Hepatocyte (in vitro differentiated cells): ENCODE data around the gene SLC28A3. TPM values are rescaled to one million over a fixed set of nuclear protein-coding genes. Genes with fewer than 3 reads are reported as not detected.
A peak's percentile ranks its signal among the peaks of the same experiment; 100 is the strongest.

Experiments
- DNase-seq: peaks from one replicate; pipeline ENCODE4 v3.0.0-alpha.2; 2016; ENCODE audit warnings: low spot score
- H2AFZ ChIP-seq: fragments of 200-600 bp; sonication (generic); 2 replicates; pipeline ENCODE4 v1.6.0; 2016; ENCODE audit warnings: antibody characterized with exemption, mild to moderate bottlenecking
- H3K27ac ChIP-seq: fragments of 200-600 bp; sonication (generic); 2 replicates; pipeline ENCODE4 v1.5.1; 2016; ENCODE audit warnings: mild to moderate bottlenecking
- H3K27me3 ChIP-seq: fragments of 200-600 bp; sonication (generic); 2 replicates; pipeline ENCODE4 v1.6.1; 2016
- H3K36me3 ChIP-seq: fragments of 200-600 bp; sonication (generic); replicated peaks from 2 replicates; pipeline ENCODE4 v1.5.1; 2016; ENCODE audit warnings: low read depth; ENCODE audit not compliant: insufficient read depth
- H3K4me1 ChIP-seq: fragments of 200-600 bp; sonication (generic); 2 replicates; pipeline ENCODE4 v1.5.1; 2016; ENCODE audit warnings: mild to moderate bottlenecking, moderate library complexity; ENCODE audit not compliant: insufficient read depth
- H3K4me2 ChIP-seq: fragments of 200-600 bp; sonication (generic); 2 replicates; pipeline ENCODE4 v1.6.0; 2016
- H3K4me3 ChIP-seq: fragments of 200-600 bp; sonication (generic); 2 replicates; pipeline ENCODE4 v1.5.1; 2016; ENCODE audit warnings: mild to moderate bottlenecking
- H3K79me2 ChIP-seq: fragments of 200-600 bp; sonication (generic); 2 replicates; pipeline ENCODE4 v1.6.0; 2017; ENCODE audit warnings: mild to moderate bottlenecking
- H3K9me2 ChIP-seq: fragments of 200-600 bp; sonication (generic); replicated peaks from 2 replicates; pipeline ENCODE4 v1.6.0; 2017; ENCODE audit warnings: mild to moderate bottlenecking; ENCODE audit not compliant: insufficient read depth
- H3K9me3 ChIP-seq: fragments of 200-600 bp; sonication (generic); 2 replicates; pipeline ENCODE4 v1.5.1; 2016; ENCODE audit warnings: low read depth, mild to moderate bottlenecking
- H4K20me1 ChIP-seq: fragments of 200-600 bp; sonication (generic); 2 replicates; pipeline ENCODE4 v1.6.0; 2016; ENCODE audit warnings: mild to moderate bottlenecking; ENCODE audit not compliant: insufficient read depth, poor library complexity, severe bottlenecking
- CTCF ChIP-seq: fragments of 200-600 bp; sonication (generic); IDR thresholded peaks from 2 replicates; pipeline ENCODE4 v1.5.1; 2016; ENCODE audit warnings: antibody characterized with exemption, mild to moderate bottlenecking; ENCODE audit not compliant: poor library complexity
- EZH2 ChIP-seq: fragments of 200-600 bp; sonication (generic); IDR thresholded peaks from 2 replicates; pipeline ENCODE4 v1.6.1; 2016; ENCODE audit warnings: antibody characterized with exemption, mild to moderate bottlenecking, borderline replicate concordance
- EZH2phosphoT487 ChIP-seq: fragments of 200-600 bp; sonication (generic); IDR thresholded peaks from one replicate; pipeline ENCODE4 v1.6.1; 2018; ENCODE audit warnings: antibody characterized with exemption, mild to moderate bottlenecking, low read depth, moderate library complexity; ENCODE audit not compliant: unreplicated experiment, severe bottlenecking
- WGBS: methylation state at CpG from one replicate; pipeline ENCODE4 v1.1.6; 2016; ENCODE audit warnings: low lambda C conversion rate; ENCODE audit errors: missing lambda C conversion rate; 5-methylcytosine and 5-hydroxymethylcytosine counted together
- polyA plus RNA-seq: library from polyadenylated mRNA; unstranded; fragments of >200 nt; fragmentation: Nextera tagmentation; extraction: Ambion mirVana; gene quantifications from 2 replicates; pipeline ENCODE4 v1.2.1, GENCODE V29; 2016
- total RNA-seq: library from RNA; depleted of rRNA; stranded (reverse); fragments of >200 nt; gene quantifications from 2 replicates; pipeline ENCODE4 v1.2.3, GENCODE V29; 2014

SLC28A3 gene
- total and polyA plus RNA-seq, 2 experiments from 2014 or later: 0.98 to 1.7 TPM

DNA sequence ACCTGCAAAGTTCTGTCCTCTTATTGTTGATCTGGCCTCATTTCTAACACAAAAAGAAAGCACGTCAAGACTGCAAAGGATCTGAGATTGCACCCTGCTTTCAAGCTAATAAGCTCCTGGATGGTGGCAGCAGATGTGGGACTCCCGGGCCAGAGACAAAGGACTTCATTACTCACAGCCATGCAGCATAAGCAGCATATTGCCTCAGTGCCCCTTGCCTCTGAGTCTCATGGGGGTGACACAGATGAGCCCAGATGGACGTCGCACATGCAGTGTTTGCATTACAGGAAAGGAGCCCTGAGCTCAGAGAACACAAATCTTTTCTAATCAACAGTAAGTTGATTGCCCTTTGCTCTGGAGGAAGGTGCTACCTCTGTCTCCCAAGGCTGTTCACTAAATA lies 105.0 kb downstream of the SLC28A3 start:
- WGBS: 85% methylated on average over 4 of the region's 4 CpGs

DNA sequence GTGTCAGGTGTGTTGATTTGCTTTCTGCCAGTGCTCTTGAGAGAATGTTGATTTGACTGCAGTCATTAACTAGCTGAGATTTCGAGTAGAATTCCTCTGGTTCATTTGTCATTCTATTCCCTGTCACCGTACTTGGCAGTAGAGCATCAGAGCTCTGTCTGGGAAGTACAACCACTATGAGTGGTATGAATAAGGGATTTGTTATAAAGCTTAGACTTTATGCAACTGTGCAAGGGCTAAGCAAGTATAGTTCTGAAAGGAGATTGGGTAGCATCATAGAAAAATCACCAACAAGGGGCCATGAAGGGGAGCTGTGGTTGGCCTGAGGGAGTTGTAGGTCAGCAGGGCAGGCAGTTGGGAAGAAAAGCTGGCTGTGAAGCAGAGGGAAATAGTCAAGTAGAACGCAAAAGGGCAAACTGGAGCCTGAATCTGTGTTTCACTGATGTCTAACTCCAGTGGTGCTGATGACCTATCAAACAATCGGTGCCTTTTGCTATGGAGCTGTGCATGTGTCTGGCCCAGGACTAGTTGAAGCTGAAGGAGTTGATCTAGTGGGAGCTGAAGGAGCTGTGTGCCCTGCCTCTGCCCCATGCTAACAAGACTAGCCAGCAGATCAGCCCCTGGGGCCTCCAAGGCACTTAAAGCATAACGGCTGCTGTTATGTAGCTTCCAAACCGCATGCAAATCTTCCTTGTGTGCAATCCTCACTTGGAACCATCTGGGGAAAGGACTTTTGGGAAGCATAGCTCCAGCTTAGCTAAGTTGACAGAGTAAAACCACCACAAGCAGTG lies 110.0 kb downstream of the SLC28A3 start:
- H4K20me1 ChIP-seq: no peaks in the 10 kb centered on the region
- no peaks in the 10 kb centered on the region for H3K27me3 ChIP-seq
- no peaks in the 10 kb centered on the region for H3K79me2 ChIP-seq
- peak; percentile 39 for DNase-seq
- no peak overlapping the region for H3K4me2 ChIP-seq
- no peak overlapping the region for H3K4me3 ChIP-seq
- peaks cover 6% of the 10 kb centered on the region for H3K4me1 ChIP-seq
- no peak overlapping the region for H3K27ac ChIP-seq
- no peaks in the 10 kb centered on the region for H3K9me2 ChIP-seq
- WGBS: 68% methylated on average over 6 of the region's 6 CpGs
- H2AFZ ChIP-seq: no peak overlapping the region
- no peaks in the 10 kb centered on the region for H3K9me3 ChIP-seq
- TF ChIP-seq CTCF (no peak), EZH2 (no peak), EZH2phosphoT487 (no peak)
- no peaks in the 10 kb centered on the region for H3K36me3 ChIP-seq

More for the DNA sequence above, 105.0 kb downstream of the SLC28A3 start:
- H3K79me2 ChIP-seq: no peaks in the 10 kb centered on the region
- no peaks in the 10 kb centered on the region for H3K36me3 ChIP-seq
- no peak overlapping the region for H3K4me2 ChIP-seq
- no peak for DNase-seq
- no peak overlapping the region for H2AFZ ChIP-seq
- no peaks in the 10 kb centered on the region for H3K4me1 ChIP-seq
- H3K4me3 ChIP-seq: no peak overlapping the region
- no peak overlapping the region for H3K27ac ChIP-seq
- no peaks in the 10 kb centered on the region for H3K9me3 ChIP-seq
- TF ChIP-seq EZH2phosphoT487 (no peak), CTCF (no peak), EZH2 (no peak)
- H3K27me3 ChIP-seq: no peaks in the 10 kb centered on the region
- no peaks in the 10 kb centered on the region for H3K9me2 ChIP-seq
- H4K20me1 ChIP-seq: no peaks in the 10 kb centered on the region

GRCh38 chr9:84229191-84229590 lies 111.4 kb downstream of the SLC28A3 start:
- H3K9me3 ChIP-seq: no peaks in the 10 kb centered on the region
- H3K9me2 ChIP-seq: no peaks in the 10 kb centered on the region
- no peak for DNase-seq
- H3K4me1 ChIP-seq: peaks cover 6% of the 10 kb centered on the region
- H3K27me3 ChIP-seq: no peaks in the 10 kb centered on the region
- H3K4me2 ChIP-seq: no peak overlapping the region
- H2AFZ ChIP-seq: no peak overlapping the region
- no peaks in the 10 kb centered on the region for H3K36me3 ChIP-seq
- no peak for TF ChIP-seq CTCF
- TF ChIP-seq EZH2: no peak
- no peak for TF ChIP-seq EZH2phosphoT487
- no peak overlapping the region for H3K4me3 ChIP-seq
- H3K27ac ChIP-seq: no peak overlapping the region
- H4K20me1 ChIP-seq: no peaks in the 10 kb centered on the region
- WGBS: 60% methylated on average over 4 of the region's 4 CpGs
- H3K79me2 ChIP-seq: no peaks in the 10 kb centered on the region
